Right lobe of liver (tissue), 6 donors: ENCODE data around the gene BCL6. TPM values are rescaled to one million over a fixed set of nuclear protein-coding genes. Genes with fewer than 3 reads are reported as not detected.
A peak's percentile ranks its signal among the peaks of the same experiment; 100 is the strongest.

ENCODE experiments used
- ATAC-seq, 4 donors: fragments of 200-7000 bp; cut with Tn5 transposase; one replicate each; pipeline ENCODE4 v1.9.1; 2020; ENCODE audit warnings: mild to moderate bottlenecking in 4 of 4, moderate library complexity in 4 of 4
- DNase-seq, 3 donors: peaks; one replicate each; pipeline ENCODE4 v3.0.0-alpha.2; 2020
- H3K27ac ChIP-seq, 3 donors: fragments of 200-600 bp; one replicate each; pipeline ENCODE4 v1.8.0; 2022
- H3K27me3 ChIP-seq, 2 donors: fragments of 200-600 bp; one replicate each; pipeline ENCODE4 v1.8.0; 2022
- H3K36me3 ChIP-seq, 4 donors: fragments of 200-600 bp; sonication (generic) in 1 of 4; one replicate each; pipeline versions ENCODE4 v1.5.1 to v1.8.0; 2017 to 2022; ENCODE audit warnings: control low read depth in 1 of 4
- H3K4me1 ChIP-seq, 4 donors: fragments of 200-600 bp; sonication (generic) in 1 of 4; one replicate each; pipeline versions ENCODE4 v1.5.1 to v1.8.0; 2017 to 2022; ENCODE audit warnings: control low read depth in 1 of 4
- H3K4me3 ChIP-seq, 3 donors: fragments of 200-600 bp; one replicate each; pipeline ENCODE4 v1.8.0; 2022
- H3K9me3 ChIP-seq, 4 donors: fragments of 200-600 bp; sonication (generic) in 1 of 4; one replicate each; pipeline versions ENCODE4 v1.5.1 to v1.8.0; 2017 to 2022; ENCODE audit warnings: control low read depth in 1 of 4
- POLR2A ChIP-seq: fragments of 450-650 bp; IDR thresholded peaks from one replicate; pipeline ENCODE4 v1.6.1; 2017; ENCODE audit warnings: antibody characterized with exemption, mild to moderate bottlenecking
- WGBS: methylation state at CpG from one replicate; pipeline ENCODE4 v1.1.6; 2018; ENCODE audit warnings: low coverage, low lambda C conversion rate; ENCODE audit not compliant: insufficient coverage; ENCODE audit errors: missing lambda C conversion rate; 5-methylcytosine and 5-hydroxymethylcytosine counted together
- intact Hi-C, 2 donors: fragments of 100-400 bp; cut with DNase I; formaldehyde crosslinking; loops; one replicate each; pipeline versions ENCODE4 v1.11.2 to v1.14.1; 2022
- total RNA-seq, 6 experiments: library from RNA; depleted of rRNA in 2 of 6; stranded (reverse); fragments of >200 nt in 2 of 6; fragmentation: NEBNext Ultra II Directional in 3 of 6; extraction: Animal tissue kit (Norgen Biotek cat#: 25700) in 3 of 6; gene quantifications; one replicate each; pipeline versions ENCODE4 v1.1.0 to v1.2.4, GENCODE V29; 2016 to 2023
- TF ChIP-seq, protein P1 (sequence below), 4 donors: fragments of 200-600 bp in 3 of 4; fragments of 450-650 bp in 1 of 4; IDR thresholded peaks; one replicate each; pipeline versions ENCODE4 v1.5.1 to v1.8.0; 2016 to 2022; ENCODE audit warnings: antibody characterized with exemption in 4 of 4, mild to moderate bottlenecking in 2 of 4
- donor health status: DM: no; HTN: yes; CAD: no.
- donor health status: DM: no; HTN: no; CAD: no.
- donor health status: DM: no; HTN: no; CAD: no.
- donor health status: DM: no; HTN: yes; CAD: no.
- donor health status: DM: no; HTN: yes; CAD: no.

The BCL6 gene
- total RNA-seq, 6 experiments from 2014 or later = 29.1 to 67.5 (median 41.8) TPM

DNA sequence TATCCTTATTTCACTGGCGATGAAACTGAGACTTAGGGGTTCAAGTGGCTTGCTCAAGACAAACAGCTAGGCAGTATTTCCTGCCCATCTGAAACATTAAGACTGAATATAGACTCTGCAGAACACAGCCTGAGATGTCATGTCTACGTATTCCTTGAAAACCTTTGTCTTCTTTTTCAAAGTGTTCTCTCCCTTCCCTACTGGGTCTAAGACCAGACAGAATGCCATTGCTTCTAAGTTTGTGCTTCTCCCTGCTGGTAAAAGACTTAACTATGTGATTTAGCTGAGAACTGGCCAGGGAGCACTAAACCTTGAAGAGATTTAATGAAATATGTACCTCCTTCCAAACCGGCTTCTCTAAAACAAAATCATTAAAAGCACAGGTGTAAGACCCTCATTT lies 9.9 kb downstream of the BCL6 start:
- Histone ChIP-seq H3K4me1 (peaks cover 0 to 32% (median 10%) of the 10 kb centered on the region in 4 donors), H3K27ac (peak overlapping the region; percentile 99 to 100 (median 99)), H3K9me3 (no peaks in the 10 kb centered on the region), H3K27me3 (no peaks in the 10 kb centered on the region), H3K36me3 (peaks cover 4 to 36% (median 23%) of the 10 kb centered on the region in 4 donors), H3K4me3 (peak overlapping the region; percentile 3 to 73 (median 67))
- no peak for TF ChIP-seq POLR2A
- TF ChIP-seq, protein P1, sequence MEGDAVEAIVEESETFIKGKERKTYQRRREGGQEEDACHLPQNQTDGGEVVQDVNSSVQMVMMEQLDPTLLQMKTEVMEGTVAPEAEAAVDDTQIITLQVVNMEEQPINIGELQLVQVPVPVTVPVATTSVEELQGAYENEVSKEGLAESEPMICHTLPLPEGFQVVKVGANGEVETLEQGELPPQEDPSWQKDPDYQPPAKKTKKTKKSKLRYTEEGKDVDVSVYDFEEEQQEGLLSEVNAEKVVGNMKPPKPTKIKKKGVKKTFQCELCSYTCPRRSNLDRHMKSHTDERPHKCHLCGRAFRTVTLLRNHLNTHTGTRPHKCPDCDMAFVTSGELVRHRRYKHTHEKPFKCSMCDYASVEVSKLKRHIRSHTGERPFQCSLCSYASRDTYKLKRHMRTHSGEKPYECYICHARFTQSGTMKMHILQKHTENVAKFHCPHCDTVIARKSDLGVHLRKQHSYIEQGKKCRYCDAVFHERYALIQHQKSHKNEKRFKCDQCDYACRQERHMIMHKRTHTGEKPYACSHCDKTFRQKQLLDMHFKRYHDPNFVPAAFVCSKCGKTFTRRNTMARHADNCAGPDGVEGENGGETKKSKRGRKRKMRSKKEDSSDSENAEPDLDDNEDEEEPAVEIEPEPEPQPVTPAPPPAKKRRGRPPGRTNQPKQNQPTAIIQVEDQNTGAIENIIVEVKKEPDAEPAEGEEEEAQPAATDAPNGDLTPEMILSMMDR (IDR thresholded peaks at IDR 0.05) = no peak
- DNase-seq (no peak), ATAC-seq (no peak)
- 43% methylated on average over 3 of the region's 3 CpGs for WGBS
- intact Hi-C loops = no loop called here

DNA sequence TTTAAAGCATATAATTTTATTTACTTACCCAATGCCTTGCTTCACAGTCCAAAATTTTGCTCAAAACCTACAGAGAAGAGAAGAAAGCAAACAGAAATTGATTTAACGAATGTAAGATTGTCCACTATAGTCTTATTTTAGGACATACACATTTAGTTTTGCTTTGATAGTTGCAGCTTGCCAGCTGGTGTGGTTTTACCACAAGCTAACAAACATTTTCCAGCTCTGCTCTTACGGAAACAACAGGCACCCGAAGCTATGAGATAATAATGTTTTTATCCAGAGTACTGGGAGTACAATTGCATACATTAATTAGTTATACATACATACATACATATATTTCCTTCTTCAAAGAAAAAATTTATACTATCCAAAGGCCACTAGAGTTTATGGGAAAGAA lies 10.4 kb downstream of the BCL6 start:
- DNase-seq = no peak
- TF ChIP-seq POLR2A = no peak
- TF ChIP-seq, protein P1 (IDR thresholded peaks at IDR 0.05) = no peak
- WGBS = 27% methylated on average over 3 of the region's 3 CpGs
- Histone ChIP-seq H3K27ac (peak overlapping the region in 2 of 3 donors; percentile 99 to 100), H3K4me1 (peaks cover 0 to 29% (median 10%) of the 10 kb centered on the region in 4 donors), H3K4me3 (no peak overlapping the region), H3K27me3 (no peaks in the 10 kb centered on the region), H3K9me3 (no peaks in the 10 kb centered on the region), H3K36me3 (peaks cover 4 to 41% (median 26%) of the 10 kb centered on the region in 4 donors)
- intact Hi-C loops = no loop called here
- ATAC-seq = no peak

- ATAC-seq (no peak), DNase-seq (no peak)
- TF ChIP-seq, protein P1 (IDR thresholded peaks at IDR 0.05) = no peak
- TF ChIP-seq POLR2A = no peak
- H3K4me3 ChIP-seq = no peak overlapping the region
- H3K36me3 ChIP-seq = peaks cover 12 to 56% (median 39%) of the 10 kb centered on the region in 4 donors
- H3K4me1 ChIP-seq = peaks cover 0 to 41% (median 10%) of the 10 kb centered on the region in 4 donors
- H3K9me3 ChIP-seq = no peaks in the 10 kb centered on the region
- H3K27me3 ChIP-seq = no peaks in the 10 kb centered on the region
- no peak overlapping the region for H3K27ac ChIP-seq
- intact Hi-C loops = no loop called here
- 96% methylated on average over 11 of the region's 11 CpGs for WGBS
These were observed 11.9 kb downstream of the BCL6 start for GRCh38 chr3:187733371-187733770.

GRCh38 chr3:187729598-187729997 lies 15.7 kb downstream of the BCL6 start:
- Histone ChIP-seq H3K36me3 (peaks cover 34 to 93% (median 68%) of the 10 kb centered on the region in 4 donors), H3K27me3 (no peaks in the 10 kb centered on the region), H3K9me3 (no peaks in the 10 kb centered on the region), H3K27ac (no peak overlapping the region), H3K4me3 (no peak overlapping the region), H3K4me1 (peaks cover 0 to 23% (median 1%) of the 10 kb centered on the region in 4 donors)
- TF ChIP-seq POLR2A = no peak
- TF ChIP-seq, protein P1 (IDR thresholded peaks at IDR 0.05) = no peak
- DNase-seq = no peak
- peak in 3 of 4 donors; percentile 2 to 8 (median 6) for ATAC-seq
- 100% methylated on average over 5 of the region's 12 CpGs for WGBS
- intact Hi-C loops = no loop called here
